ENCODE results near the gene TNS3. TPM values are rescaled to one million over a fixed set of nuclear protein-coding genes. Genes with fewer than 3 reads are reported as not detected.

TNS3 gene
- total and polyA plus RNA-seq, 2 donors (not counting 1 experiment from before 2014, with no cell fraction given) = 11.4 to 77.5 TPM

DNA sequence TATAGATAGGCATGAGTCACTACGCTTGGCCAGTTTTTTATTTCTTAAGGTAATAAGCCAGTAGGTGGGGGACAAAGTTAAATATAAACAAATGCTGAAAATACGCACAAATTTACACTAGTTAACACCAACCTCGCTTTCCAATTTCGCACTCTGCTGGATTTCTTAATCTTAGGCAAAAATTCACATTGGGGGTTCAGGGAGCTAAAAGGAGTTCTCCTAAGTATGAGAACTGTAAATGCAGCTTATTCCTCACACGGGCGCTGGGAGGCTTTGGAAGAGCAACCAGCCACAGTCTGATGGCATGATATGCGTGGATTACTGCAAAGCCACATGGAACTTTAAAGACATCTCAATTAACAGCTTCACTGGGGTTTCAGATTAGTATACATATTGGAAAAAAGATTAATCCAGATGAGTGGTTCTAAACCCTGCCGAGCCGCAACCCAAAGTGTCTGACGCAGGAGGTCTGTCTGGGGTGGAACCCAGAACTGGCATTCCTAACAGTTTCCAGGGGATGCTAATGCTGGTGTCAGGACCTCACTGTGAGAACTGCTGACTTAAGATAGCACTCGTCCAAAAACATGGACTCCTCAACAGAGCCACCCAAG is 16.2 kb downstream of the TNS3 start:
- TF ChIP-seq, protein P1, sequence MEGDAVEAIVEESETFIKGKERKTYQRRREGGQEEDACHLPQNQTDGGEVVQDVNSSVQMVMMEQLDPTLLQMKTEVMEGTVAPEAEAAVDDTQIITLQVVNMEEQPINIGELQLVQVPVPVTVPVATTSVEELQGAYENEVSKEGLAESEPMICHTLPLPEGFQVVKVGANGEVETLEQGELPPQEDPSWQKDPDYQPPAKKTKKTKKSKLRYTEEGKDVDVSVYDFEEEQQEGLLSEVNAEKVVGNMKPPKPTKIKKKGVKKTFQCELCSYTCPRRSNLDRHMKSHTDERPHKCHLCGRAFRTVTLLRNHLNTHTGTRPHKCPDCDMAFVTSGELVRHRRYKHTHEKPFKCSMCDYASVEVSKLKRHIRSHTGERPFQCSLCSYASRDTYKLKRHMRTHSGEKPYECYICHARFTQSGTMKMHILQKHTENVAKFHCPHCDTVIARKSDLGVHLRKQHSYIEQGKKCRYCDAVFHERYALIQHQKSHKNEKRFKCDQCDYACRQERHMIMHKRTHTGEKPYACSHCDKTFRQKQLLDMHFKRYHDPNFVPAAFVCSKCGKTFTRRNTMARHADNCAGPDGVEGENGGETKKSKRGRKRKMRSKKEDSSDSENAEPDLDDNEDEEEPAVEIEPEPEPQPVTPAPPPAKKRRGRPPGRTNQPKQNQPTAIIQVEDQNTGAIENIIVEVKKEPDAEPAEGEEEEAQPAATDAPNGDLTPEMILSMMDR (IDR thresholded peaks at IDR 0.05) = no peak
- no peak for TF ChIP-seq EZH2 (IDR thresholded peaks at IDR 0.05; ENCODE audit: borderline replicate concordance, insufficient read depth, low read depth, low read length, poor library complexity, severe bottlenecking)
- ChIA-PET POLR2A (no interaction called here), CTCF (interaction anchor here (0.7 kb wide), 1 partner anchor 253 kb away, joined by 3 read pairs; no protein-coding TSS in a partner anchor)
- WGBS (ENCODE audit: insufficient coverage) = 95% methylated on average over 4 of the region's 11 CpGs
- H3K9me3 Mint-ChIP-seq (ENCODE audit: insufficient read depth) = no peaks in the 10 kb centered on the region
- H3K27me3 Mint-ChIP-seq = no peaks in the 10 kb centered on the region
- H3K4me2 ChIP-seq (replicated peaks; ENCODE audit: low read depth, low read length, poor library complexity, severe bottlenecking) = no peak overlapping the region
- H3K4me1 Mint-ChIP-seq = peaks cover 40% of the 10 kb centered on the region
- no peaks in the 10 kb centered on the region for H3K27me3 ChIP-seq (replicated peaks in 1 of 4; ENCODE audit: control extremely low read depth in 1 of 4, control insufficient read depth in 3 of 4, insufficient read depth in 4 of 4, low read length in 3 of 4)
- peaks cover 10% of the 10 kb centered on the region for H4K20me1 ChIP-seq (ENCODE audit: control insufficient read depth, insufficient read depth, low read length, poor library complexity, severe bottlenecking)
- H3K79me2 ChIP-seq (ENCODE audit: control insufficient read depth, insufficient read depth, low read length) = peaks cover 74% of the 10 kb centered on the region
- peaks cover 23 to 35% of the 10 kb centered on the region in 2 donors for H3K4me1 ChIP-seq (ENCODE audit: control insufficient read depth in 2 of 2, insufficient read depth in 2 of 2, low read length in 2 of 2)
- ATAC-seq (ENCODE audit: low read depth) (no peak), DNase-seq (no peak)
- H3K4me3 Mint-ChIP-seq = no peak overlapping the region
- no peak overlapping the region for H2AFZ ChIP-seq (ENCODE audit: insufficient read depth, low read depth, low read length, poor library complexity, severe bottlenecking)
- H3K27ac ChIP-seq (ENCODE audit: low read length in 2 of 2) = no peak overlapping the region
- intact Hi-C loops (cut with micrococcal nuclease) = no loop called here
- H3K36me3 ChIP-seq (replicated peaks in 1 of 2; ENCODE audit: control extremely low read depth in 1 of 2, control insufficient read depth in 1 of 2, extremely low read depth in 1 of 2, insufficient read depth in 2 of 2, low read length in 1 of 2) = no peaks in the 10 kb centered on the region
- no peak overlapping the region for H3K9ac ChIP-seq (ENCODE audit: low read length)
- H3K4me3 ChIP-seq (ENCODE audit: control extremely low read depth in 1 of 5, extremely low read depth in 1 of 5, insufficient read depth in 1 of 5, low read depth in 2 of 5, low read length in 4 of 5) = no peak overlapping the region
- H3K9me3 ChIP-seq (ENCODE audit: control extremely low read depth in 1 of 3, control insufficient read depth in 2 of 3, insufficient read depth in 1 of 3, low read length in 2 of 3) = no peaks in the 10 kb centered on the region
- H3K27ac Mint-ChIP-seq = no peak overlapping the region

DNA sequence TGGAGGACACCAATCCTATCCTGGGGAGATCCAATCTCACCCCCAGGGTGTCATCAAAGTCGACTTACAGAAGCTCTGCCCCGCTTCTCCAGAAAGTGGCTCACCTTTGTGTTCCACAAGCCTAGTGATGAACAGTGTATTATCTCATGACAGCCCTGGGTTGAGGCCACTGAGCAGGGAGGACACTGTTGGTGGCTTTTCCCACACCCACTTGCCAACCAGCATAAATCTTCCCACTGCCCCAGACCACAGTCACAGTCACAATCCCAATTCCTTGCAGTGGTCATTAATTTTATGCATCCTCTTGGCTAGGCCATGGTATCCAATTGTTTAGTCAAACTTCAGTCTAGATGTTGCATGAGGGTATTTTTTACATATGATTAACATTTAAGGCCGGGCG is 18.4 kb downstream of the TNS3 start:
- ChIA-PET POLR2A (interaction anchor here (0.8 kb wide), 1 partner anchor 12 kb away, joined by 3 read pairs; no protein-coding TSS in a partner anchor), CTCF (interaction anchor here (1.1 to 1.3 kb wide), 2 partner anchors 16 to 162 kb away, joined by 3 read pairs; no protein-coding TSS in a partner anchor)
- Mint-ChIP-seq H3K4me3 (no peak overlapping the region), H3K4me1 (peaks cover 29% of the 10 kb centered on the region), H3K27me3 (no peaks in the 10 kb centered on the region), H3K27ac (no peak overlapping the region), H3K9me3 (ENCODE audit: insufficient read depth) (no peaks in the 10 kb centered on the region)
- peaks cover 14 to 19% of the 10 kb centered on the region in 2 donors for H3K4me1 ChIP-seq (ENCODE audit: control insufficient read depth in 2 of 2, insufficient read depth in 2 of 2, low read length in 2 of 2)
- TF ChIP-seq, protein P1 (IDR thresholded peaks at IDR 0.05) = no peak
- TF ChIP-seq EZH2 (IDR thresholded peaks at IDR 0.05; ENCODE audit: borderline replicate concordance, insufficient read depth, low read depth, low read length, poor library complexity, severe bottlenecking) = no peak
- no peak overlapping the region for H3K4me3 ChIP-seq (ENCODE audit: control extremely low read depth in 1 of 5, extremely low read depth in 1 of 5, insufficient read depth in 1 of 5, low read depth in 2 of 5, low read length in 4 of 5)
- H3K4me2 ChIP-seq (replicated peaks; ENCODE audit: low read depth, low read length, poor library complexity, severe bottlenecking) = no peak overlapping the region
- no peaks in the 10 kb centered on the region for H3K36me3 ChIP-seq (replicated peaks in 1 of 2; ENCODE audit: control extremely low read depth in 1 of 2, control insufficient read depth in 1 of 2, extremely low read depth in 1 of 2, insufficient read depth in 2 of 2, low read length in 1 of 2)
- WGBS (ENCODE audit: insufficient coverage) = 100% methylated on average over 2 of the region's 4 CpGs
- peaks cover 72% of the 10 kb centered on the region for H3K79me2 ChIP-seq (ENCODE audit: control insufficient read depth, insufficient read depth, low read length)
- peaks cover 10% of the 10 kb centered on the region for H4K20me1 ChIP-seq (ENCODE audit: control insufficient read depth, insufficient read depth, low read length, poor library complexity, severe bottlenecking)
- no peak overlapping the region for H2AFZ ChIP-seq (ENCODE audit: insufficient read depth, low read depth, low read length, poor library complexity, severe bottlenecking)
- ATAC-seq (ENCODE audit: low read depth) (no peak), DNase-seq (no peak)
- intact Hi-C loops (cut with micrococcal nuclease) = no loop called here
- peaks cover 0 to 2% (median 0%) of the 10 kb centered on the region in 3 donors for H3K9me3 ChIP-seq (ENCODE audit: control extremely low read depth in 1 of 3, control insufficient read depth in 2 of 3, insufficient read depth in 1 of 3, low read length in 2 of 3)
- no peak overlapping the region for H3K27ac ChIP-seq (ENCODE audit: low read length in 2 of 2)
- H3K9ac ChIP-seq (ENCODE audit: low read length) = no peak overlapping the region
- H3K27me3 ChIP-seq (replicated peaks in 1 of 4; ENCODE audit: control extremely low read depth in 1 of 4, control insufficient read depth in 3 of 4, insufficient read depth in 4 of 4, low read length in 3 of 4) = no peaks in the 10 kb centered on the region

Data from B cell (primary cell).